Cardiac muscle cell (in vitro differentiated cells and primary cell): ENCODE data around the gene PLEKHD1. TPM values are rescaled to one million over a fixed set of nuclear protein-coding genes. Genes with fewer than 3 reads are reported as not detected.

ENCODE experiments used
- DNase-seq, 2 donors: peaks; one replicate each; pipeline versions ENCODE4 v3.0.0 to v3.0.0-alpha.2; 2010 to 2017; ENCODE audit warnings: low read depth in 1 of 2, low spot score in 1 of 2
- H3K27ac ChIP-seq: fragments of 200-600 bp; sonication (generic); 2 replicates; pipeline ENCODE4 v1.5.1; 2016
- H3K27me3 ChIP-seq: fragments of 200-600 bp; sonication (generic); 2 replicates; pipeline ENCODE4 v1.6.0; 2016; ENCODE audit warnings: control low read depth
- H3K36me3 ChIP-seq: fragments of 200-600 bp; sonication (generic); 2 replicates; pipeline ENCODE4 v1.5.1; 2016; ENCODE audit warnings: control low read depth
- H3K4me1 ChIP-seq: fragments of 200-600 bp; sonication (generic); 2 replicates; pipeline ENCODE4 v1.8.1; 2017; ENCODE audit warnings: low read depth, mild to moderate bottlenecking, mixed run types
- H3K4me3 ChIP-seq: fragments of 200-600 bp; sonication (generic); 2 replicates; pipeline ENCODE4 v1.5.1; 2016; ENCODE audit warnings: mild to moderate bottlenecking
- H3K9me3 ChIP-seq: fragments of 200-600 bp; sonication (generic); 2 replicates; pipeline ENCODE4 v1.5.1; 2017; ENCODE audit warnings: low read depth, mild to moderate bottlenecking, control low read depth
- polyA plus RNA-seq: library from polyadenylated mRNA; unstranded; fragments of >200 nt; fragmentation: Nextera tagmentation; extraction: Ambion mirVana; gene quantifications from 2 replicates; pipeline ENCODE4 v1.2.1, GENCODE V29; 2016
- total RNA-seq: library from RNA; depleted of rRNA; stranded (reverse); fragments of >200 nt; gene quantifications from 2 replicates; pipeline ENCODE4 v1.2.3, GENCODE V29; 2016
- TF ChIP-seq, protein P1 (sequence below): IDR thresholded peaks from 2 replicates; pipeline ENCODE4 v1.5.1; 2012; ENCODE audit warnings: low read depth, mild to moderate bottlenecking, low read length

Gene PLEKHD1
- total and polyA plus RNA-seq, 2 experiments from 2014 or later: 0.12 to 0.37 TPM

GRCh38 chr14:69519204-69520100 is 34.9 kb downstream of the PLEKHD1 start:
- TF ChIP-seq, protein P1, sequence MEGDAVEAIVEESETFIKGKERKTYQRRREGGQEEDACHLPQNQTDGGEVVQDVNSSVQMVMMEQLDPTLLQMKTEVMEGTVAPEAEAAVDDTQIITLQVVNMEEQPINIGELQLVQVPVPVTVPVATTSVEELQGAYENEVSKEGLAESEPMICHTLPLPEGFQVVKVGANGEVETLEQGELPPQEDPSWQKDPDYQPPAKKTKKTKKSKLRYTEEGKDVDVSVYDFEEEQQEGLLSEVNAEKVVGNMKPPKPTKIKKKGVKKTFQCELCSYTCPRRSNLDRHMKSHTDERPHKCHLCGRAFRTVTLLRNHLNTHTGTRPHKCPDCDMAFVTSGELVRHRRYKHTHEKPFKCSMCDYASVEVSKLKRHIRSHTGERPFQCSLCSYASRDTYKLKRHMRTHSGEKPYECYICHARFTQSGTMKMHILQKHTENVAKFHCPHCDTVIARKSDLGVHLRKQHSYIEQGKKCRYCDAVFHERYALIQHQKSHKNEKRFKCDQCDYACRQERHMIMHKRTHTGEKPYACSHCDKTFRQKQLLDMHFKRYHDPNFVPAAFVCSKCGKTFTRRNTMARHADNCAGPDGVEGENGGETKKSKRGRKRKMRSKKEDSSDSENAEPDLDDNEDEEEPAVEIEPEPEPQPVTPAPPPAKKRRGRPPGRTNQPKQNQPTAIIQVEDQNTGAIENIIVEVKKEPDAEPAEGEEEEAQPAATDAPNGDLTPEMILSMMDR: no peak
- Histone ChIP-seq H3K27me3 (no peaks in the 10 kb centered on the region), H3K9me3 (no peaks in the 10 kb centered on the region), H3K4me3 (no peak overlapping the region), H3K36me3 (no peaks in the 10 kb centered on the region), H3K27ac (no peak overlapping the region), H3K4me1 (no peaks in the 10 kb centered on the region)
- DNase-seq: no peak

GRCh38 chr14:69522026-69522425 is 37.5 kb downstream of the PLEKHD1 start:
- TF ChIP-seq, protein P1: no peak
- no peak for DNase-seq
- H3K4me1 ChIP-seq: no peaks in the 10 kb centered on the region
- no peaks in the 10 kb centered on the region for H3K27me3 ChIP-seq
- H3K27ac ChIP-seq: no peak overlapping the region
- H3K36me3 ChIP-seq: no peaks in the 10 kb centered on the region
- H3K4me3 ChIP-seq: no peak overlapping the region
- H3K9me3 ChIP-seq: no peaks in the 10 kb centered on the region

DNA sequence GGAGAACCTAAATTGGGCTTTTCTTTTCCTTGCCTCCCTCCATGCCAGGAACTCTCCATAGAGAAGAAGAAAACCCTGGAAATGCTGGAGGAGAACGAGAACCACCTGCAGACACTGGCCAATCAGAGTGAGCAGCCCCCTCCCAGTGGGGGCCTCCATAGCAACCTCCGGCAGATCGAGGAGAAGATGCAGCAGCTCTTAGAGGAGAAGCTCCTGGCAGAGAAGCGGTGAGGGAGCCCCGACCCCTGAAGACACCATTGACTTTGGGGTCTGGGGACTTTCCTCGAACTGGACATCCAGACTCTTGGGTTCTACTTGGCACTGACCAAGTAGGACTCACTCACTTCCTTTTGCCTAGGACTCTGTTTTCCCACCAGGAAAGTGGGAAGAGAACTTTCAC is 41.4 kb downstream of the PLEKHD1 start:
- Histone ChIP-seq H3K27ac (no peak overlapping the region), H3K36me3 (no peaks in the 10 kb centered on the region), H3K4me1 (no peaks in the 10 kb centered on the region), H3K27me3 (peaks cover 2% of the 10 kb centered on the region), H3K9me3 (no peaks in the 10 kb centered on the region), H3K4me3 (no peak overlapping the region)
- TF ChIP-seq, protein P1: no peak
- DNase-seq: no peak

DNA sequence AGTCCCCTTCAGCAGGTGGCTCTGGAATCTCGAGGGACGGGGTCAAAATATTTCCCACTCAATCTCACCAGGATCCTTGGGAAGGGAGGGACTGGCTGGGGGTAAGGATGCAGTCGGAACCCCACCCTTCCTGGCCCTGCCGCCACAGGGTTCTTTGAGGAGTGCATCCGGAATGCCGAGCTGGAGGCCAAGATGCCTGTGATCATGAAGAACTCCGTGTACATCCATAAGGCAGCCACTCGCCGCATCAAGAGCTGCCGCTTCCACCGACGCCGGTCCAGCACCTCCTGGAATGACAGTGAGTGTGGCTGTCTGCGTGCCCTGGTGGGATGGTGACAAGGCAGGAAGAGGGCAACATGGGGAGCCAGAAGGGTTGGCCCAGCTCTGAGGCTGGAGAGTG is 43.1 kb downstream of the PLEKHD1 start:
- no peak overlapping the region for H3K27ac ChIP-seq
- H3K4me3 ChIP-seq: no peak overlapping the region
- H3K36me3 ChIP-seq: no peaks in the 10 kb centered on the region
- H3K27me3 ChIP-seq: peaks cover 2% of the 10 kb centered on the region
- H3K4me1 ChIP-seq: no peaks in the 10 kb centered on the region
- H3K9me3 ChIP-seq: no peaks in the 10 kb centered on the region
- DNase-seq: no peak
- TF ChIP-seq, protein P1: no peak

- H3K4me1 ChIP-seq: no peaks in the 10 kb centered on the region
- H3K27ac ChIP-seq: no peak overlapping the region
- no peaks in the 10 kb centered on the region for H3K9me3 ChIP-seq
- H3K27me3 ChIP-seq: peaks cover 2% of the 10 kb centered on the region
- no peak for DNase-seq
- H3K4me3 ChIP-seq: no peak overlapping the region
- H3K36me3 ChIP-seq: no peaks in the 10 kb centered on the region
- TF ChIP-seq, protein P1: no peak
Observed at GRCh38 chr14:69528143-69528542, 43.6 kb downstream of the PLEKHD1 start.
